GM19455 (cell line): ENCODE measurements around the gene WRNIP1.
"Not testable (repeated sequence)": the region's sequence is repeated elsewhere in the genome, so short reads cannot be mapped to it uniquely, and the experiment has no call there.

Experiments used
- ATAC-seq: cut with Tn5 transposase; IDR thresholded peaks from one replicate; pipeline ENCODE4 v1.9.1; 2021; ENCODE audit not compliant: unreplicated experiment

Gene WRNIP1

GRCh38 chr6:2760882-2761842, 4.0 kb upstream of the WRNIP1 start:
- no peak for ATAC-seq

GRCh38 chr6:2762868-2763267, 2.3 kb upstream of the WRNIP1 start:
- not testable (repeated sequence) for ATAC-seq

DNA sequence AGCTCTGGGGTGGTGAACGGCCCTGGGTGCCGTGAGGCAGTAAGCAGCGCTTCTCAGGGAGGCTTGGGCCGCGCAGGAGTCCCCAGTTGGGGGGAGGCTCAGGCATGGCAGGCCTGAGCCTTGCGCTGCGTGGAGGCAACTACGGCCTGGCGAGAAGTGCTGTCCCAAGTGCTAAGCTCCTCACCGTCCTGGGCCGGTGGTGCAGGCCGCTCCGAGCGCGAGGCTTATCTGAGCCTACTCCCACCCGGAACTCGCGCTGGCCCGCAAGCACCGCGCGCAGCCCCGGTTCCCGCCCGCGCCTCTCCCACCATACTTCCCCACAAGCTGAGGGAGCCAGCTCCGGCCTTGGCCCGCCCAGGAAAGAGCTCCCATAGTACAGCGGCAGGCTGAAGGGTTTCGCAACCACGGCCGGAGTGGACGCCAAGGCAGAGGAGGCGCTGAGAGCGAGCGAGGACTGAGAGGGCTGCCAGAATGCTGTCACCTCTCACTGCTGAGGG, 1.8 kb upstream of the WRNIP1 start:
- ATAC-seq: no peak

- ATAC-seq: no peak
Measured at GRCh38 chr6:2763876-2764540, 1.2 kb upstream of the WRNIP1 start.

- peak; percentile 53 for ATAC-seq
Measured at GRCh38 chr6:2764610-2765165, 505 bp upstream of the WRNIP1 start.

DNA sequence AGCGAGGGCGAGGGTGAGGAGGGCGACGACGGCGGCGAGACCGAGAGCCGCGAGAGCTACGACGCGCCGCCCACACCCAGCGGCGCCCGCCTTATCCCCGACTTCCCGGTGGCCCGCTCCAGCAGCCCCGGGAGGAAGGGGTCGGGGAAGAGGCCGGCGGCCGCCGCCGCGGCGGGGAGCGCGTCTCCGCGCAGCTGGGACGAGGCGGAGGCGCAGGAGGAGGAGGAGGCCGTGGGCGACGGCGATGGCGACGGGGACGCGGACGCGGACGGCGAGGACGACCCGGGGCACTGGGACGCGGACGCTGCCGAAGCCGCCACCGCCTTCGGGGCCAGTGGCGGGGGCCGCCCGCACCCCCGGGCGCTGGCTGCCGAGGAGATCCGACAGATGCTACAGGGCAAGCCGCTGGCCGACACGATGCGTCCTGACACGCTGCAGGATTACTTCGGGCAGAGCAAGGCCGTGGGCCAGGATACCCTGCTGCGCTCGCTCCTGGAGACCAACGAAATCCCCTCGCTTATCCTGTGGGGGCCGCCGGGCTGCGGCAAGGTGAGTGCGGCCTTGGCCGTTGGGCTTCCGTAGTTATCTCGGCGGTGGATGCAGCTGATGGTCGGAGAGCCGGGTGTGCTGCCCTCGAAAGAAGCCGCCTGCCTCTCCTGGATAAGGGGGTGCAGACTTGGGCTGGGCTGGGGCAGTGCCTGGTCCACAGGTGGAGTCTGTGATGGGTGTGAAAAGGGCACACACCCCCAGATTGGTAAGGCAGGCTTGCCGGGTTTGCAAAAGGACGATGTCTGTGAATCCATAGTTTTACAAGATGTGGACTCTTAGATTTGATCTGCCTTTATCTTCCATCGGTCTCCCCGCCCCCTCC, 938 bp downstream of the WRNIP1 start:
- peak; percentile 37 for ATAC-seq

- ATAC-seq: no peak
Measured at GRCh38 chr6:2766767-2767656, 1.8 kb downstream of the WRNIP1 start.

- ATAC-seq: no peak
Measured at GRCh38 chr6:2767657-2768524, 2.7 kb downstream of the WRNIP1 start.

- no peak for ATAC-seq
Measured at GRCh38 chr6:2768696-2769095, 3.5 kb downstream of the WRNIP1 start.

DNA sequence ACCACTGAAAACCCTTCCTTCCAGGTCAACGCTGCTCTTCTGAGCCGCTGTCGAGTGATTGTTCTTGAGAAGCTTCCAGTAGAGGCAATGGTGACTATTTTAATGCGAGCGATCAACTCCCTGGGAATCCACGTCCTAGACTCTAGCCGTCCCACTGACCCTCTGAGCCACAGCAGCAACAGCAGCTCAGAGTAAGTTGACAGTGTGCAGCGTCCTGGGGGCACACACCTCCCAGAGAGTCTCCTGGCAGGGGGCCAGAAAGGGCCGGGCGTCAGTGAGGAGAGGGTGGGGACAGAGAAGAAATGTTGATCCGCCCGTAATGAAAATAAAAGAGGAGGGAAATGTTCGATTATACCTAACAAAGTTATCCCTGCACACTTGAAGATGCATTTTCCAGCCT, 5.0 kb downstream of the WRNIP1 start:
- ATAC-seq: no peak

GRCh38 chr6:2771079-2771478, 5.9 kb downstream of the WRNIP1 start:
- ATAC-seq: no peak

DNA sequence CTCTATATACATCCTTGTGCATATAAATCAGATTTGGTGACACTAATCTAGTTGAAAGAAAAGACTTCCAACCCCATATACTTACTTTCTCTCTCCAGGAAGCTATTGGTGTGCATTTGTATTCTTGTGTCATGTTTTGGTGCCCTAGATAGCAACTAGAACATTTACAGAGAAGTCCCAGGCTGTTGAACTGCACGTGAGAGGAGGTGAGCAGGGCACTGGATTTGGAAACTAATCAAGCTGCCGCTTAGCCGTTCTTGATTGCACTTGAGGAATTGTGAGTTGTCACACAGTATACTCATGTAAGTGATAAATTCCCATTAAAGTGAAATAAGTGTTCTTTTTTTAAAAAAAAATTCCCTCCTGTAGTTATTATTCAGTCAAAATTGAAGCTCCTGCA, 7.6 kb downstream of the WRNIP1 start:
- ATAC-seq: no peak

DNA sequence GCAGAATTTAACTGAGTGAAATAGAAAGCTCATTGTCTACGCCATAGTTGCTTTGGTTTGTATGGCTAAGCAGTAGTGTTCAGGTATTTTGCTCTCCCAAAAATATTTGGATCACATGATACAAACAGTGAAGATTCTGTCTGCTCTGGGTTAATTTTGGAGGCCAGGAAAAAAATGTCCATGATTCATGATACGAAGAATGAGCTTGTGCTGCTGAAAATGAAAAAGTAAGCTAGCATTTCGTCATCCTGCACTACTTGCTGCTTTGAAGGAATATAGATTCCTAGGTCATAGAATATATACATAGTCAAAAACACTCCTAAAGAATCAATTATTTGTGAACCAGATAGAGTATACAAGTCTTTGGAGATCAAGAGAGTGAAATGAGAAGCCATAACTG, 8.3 kb downstream of the WRNIP1 start:
- no peak for ATAC-seq

- no peak for ATAC-seq
Measured at GRCh38 chr6:2775003-2775402, 9.8 kb downstream of the WRNIP1 start.

GRCh38 chr6:2777249-2777648, 12.1 kb downstream of the WRNIP1 start:
- ATAC-seq: no peak

DNA sequence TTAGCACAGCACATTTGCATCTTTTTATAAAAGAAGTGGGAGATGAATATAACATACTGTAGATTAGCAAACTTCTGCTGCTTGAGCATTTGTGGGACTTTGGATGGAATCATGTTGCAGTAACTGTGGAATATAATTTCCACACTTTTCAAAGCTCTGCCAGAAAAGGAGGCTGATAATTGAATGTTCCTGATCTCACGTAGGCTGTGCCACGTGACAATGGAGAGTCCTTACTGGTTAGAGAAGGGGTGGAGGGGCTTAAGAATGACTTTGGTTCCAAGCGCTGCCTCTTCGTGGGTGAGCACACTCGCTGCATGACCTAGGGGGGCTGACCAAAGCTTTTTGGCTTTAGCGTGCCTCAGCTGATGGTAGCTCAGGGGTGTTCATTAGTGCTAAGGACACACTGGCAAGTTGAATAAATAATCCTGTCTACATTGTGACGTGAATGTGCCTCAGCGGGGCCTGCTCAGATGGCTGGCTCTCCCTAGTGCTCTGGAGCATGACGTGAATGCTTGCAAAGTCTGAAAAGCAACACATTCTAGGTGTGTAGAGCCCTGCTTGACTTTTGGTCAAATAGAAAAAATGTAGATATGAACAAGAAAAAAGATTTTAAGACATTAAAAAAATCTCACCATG, 15.0 kb downstream of the WRNIP1 start:
- ATAC-seq: no peak

- ATAC-seq: no peak
Measured at GRCh38 chr6:2781685-2782355, 16.6 kb downstream of the WRNIP1 start.

GRCh38 chr6:2782356-2782708, 17.1 kb downstream of the WRNIP1 start:
- no peak for ATAC-seq
